Posterior cingulate gyrus (tissue), 11 donors: ENCODE measurements around the gene OR2V2.
A peak's percentile ranks its signal among the peaks of the same experiment; 100 is the strongest.

Experiments
- DNase-seq, 10 donors: peaks; one replicate each; pipeline versions ENCODE4 v3.0.0 to v3.0.0-alpha.2; 2020 to 2021; ENCODE audit warnings: mixed read lengths in 3 of 10
- intact Hi-C: fragments of 100-400 bp; cut with DNase I; formaldehyde crosslinking; loops from one replicate; pipeline ENCODE4 v1.15.1; 2023

Gene OR2V2

DNA sequence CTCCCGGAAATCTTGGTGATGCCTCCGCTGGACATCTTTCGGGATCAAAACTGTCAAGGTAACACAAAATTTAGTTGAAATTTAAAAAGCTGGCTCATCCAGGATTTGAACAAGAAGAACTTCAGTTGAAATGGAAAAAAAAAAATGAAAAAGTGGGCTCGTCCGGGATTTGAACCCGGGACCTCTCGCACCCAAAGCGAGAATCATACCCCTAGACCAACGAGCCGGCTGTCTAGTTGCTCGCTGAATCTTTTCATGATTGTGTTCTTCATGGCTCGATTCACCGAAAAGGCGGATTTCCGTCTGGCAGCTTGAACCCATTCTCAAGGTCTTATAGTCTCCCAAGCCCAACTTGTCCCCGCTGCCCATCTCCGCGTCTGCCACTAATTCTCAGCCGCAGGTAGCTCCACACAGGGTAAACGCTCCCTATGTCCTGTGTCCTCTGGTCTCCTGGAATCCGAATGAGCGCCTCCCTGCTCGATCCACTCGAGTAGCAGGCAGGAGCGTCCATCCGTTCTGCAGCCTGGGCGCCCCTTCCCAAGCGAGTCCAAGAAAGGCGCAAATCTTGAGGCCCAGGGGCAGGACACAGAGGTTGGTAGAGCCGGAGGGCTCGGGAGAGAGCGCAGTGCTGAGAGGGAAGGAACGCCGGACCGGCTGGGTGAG lies 41.4 kb downstream of the OR2V2 start:
- intact Hi-C loops = loop anchor here (1.0 to 10.0 kb wide), 4 partner anchors 34 to 404 kb away; partner anchors contain the start of genes TRIM41, TRIM52 and ZFP62
- DNase-seq = peak in 8 of 10 donors; percentile 54 to 95 (median 71)

DNA sequence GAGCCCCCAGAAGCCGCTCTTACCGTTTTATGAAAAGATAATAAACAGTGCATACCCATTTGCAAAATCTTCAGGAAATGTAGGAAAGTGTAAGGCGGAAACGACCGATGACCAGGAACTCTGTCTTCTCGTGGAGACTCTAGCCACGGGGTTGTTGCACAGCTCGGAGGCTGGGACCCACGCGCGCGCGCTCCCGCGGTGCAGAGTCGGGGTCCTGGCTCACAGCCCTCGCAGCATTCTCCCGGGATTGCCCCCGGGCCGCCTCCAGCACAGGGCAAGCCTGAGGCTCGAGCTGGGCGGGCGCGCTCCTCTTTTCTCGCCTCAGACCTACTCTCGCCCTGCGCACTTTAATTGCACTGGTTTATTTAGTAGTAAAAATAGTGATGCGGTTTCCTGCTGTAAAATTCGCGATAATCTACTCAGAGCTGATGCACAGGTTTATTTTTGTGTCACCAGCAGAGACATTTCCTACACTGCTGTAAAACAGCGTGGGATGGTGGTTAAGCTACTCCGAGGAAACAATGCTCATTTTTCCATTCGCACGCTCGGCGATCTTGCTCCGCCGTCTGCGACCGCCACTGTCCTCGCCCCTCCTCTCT lies 42.1 kb downstream of the OR2V2 start:
- intact Hi-C loops = loop anchor here (5.0 to 10.0 kb wide), 3 partner anchors 73 to 405 kb away; partner anchors contain the start of genes TRIM52 and ZFP62
- DNase-seq = peak in 6 of 10 donors; percentile 43 to 91 (median 49)

DNA sequence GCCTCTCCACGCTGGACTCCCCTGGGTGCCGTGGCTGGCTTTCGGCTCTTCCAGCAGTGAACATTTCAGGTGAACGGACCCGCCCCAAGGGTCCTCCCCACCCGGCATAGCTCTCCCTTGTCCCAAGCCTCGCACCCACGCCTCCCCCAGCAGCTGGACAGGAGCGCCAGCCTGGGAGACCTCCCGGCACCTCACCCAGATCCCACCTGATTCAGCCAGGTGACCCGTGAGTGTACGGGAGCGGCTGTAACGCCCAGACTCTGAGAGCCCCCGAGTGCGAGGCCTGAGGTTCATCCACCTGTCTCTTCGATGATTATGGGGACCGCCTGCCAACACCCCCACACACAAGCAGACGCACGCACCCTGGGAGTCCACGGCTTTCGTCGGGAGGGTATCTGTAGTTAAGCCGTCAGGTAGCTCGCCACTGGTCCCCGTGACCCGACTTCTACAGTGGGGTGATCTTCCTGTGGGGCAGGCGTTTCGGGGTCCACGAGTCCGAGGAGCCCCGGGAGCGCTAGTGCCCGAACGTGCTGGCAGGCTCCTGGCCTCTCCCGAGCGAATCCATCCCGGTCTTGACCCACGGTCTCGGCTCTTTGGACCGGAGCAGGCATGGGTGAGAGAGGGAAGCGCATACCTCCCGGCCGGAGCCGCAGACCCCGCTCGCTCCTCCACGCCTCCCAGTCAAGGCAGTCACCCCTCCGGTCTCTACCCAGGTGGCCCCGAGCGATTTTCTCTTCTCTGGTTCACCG lies 42.8 kb downstream of the OR2V2 start:
- intact Hi-C loops = loop anchor here (2.0 to 10.0 kb wide), 4 partner anchors 17 to 405 kb away; partner anchors contain the start of genes TRIM52 and ZFP62
- DNase-seq = peak in 4 of 10 donors; percentile 31 to 77 (median 34)

DNA sequence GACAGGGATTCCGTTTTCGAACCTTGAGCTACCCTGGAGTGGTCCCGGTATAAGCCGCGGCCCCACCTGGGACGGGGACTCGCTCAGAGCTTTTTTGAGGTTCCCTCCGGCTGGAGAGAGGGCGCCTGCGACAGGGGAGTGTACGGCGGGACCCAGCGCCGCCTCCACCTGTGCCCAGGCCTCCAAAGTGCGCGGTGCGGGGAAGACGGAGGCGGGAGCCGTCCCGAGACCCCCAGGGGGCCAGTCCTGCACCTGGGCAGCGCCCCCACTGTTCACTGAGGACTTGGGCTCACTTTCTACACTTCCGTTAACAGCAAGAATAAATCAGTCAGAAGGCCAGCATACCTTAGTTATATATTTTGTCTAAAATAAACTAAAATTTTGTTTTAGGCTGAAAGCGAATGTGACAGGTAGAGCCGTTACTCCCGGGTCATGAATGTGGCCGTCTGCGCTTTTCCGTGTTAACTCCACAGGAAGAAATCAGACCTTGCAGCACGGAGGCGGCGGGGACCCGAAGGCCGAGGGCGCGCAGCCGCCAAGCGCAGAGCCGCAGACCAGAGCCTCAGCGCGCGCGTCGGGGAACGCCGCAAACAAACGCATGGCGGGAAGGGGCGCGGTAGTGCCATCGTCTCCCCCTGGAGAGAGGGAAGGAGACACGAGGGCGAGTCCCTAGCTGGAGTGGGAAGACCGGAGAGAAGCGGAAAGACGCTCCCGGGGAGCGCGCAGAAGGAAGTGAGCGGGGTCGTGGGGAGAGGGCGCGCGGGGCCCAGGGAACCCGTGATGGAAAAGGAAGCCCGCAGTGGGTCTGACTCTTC lies 43.5 kb downstream of the OR2V2 start:
- intact Hi-C loops = loop anchor here (1.0 to 2.0 kb wide), 2 partner anchors 16 to 31 kb away; no protein-coding TSS in a partner anchor
- peak in 7 of 10 donors; percentile 36 to 89 (median 40) for DNase-seq

DNA sequence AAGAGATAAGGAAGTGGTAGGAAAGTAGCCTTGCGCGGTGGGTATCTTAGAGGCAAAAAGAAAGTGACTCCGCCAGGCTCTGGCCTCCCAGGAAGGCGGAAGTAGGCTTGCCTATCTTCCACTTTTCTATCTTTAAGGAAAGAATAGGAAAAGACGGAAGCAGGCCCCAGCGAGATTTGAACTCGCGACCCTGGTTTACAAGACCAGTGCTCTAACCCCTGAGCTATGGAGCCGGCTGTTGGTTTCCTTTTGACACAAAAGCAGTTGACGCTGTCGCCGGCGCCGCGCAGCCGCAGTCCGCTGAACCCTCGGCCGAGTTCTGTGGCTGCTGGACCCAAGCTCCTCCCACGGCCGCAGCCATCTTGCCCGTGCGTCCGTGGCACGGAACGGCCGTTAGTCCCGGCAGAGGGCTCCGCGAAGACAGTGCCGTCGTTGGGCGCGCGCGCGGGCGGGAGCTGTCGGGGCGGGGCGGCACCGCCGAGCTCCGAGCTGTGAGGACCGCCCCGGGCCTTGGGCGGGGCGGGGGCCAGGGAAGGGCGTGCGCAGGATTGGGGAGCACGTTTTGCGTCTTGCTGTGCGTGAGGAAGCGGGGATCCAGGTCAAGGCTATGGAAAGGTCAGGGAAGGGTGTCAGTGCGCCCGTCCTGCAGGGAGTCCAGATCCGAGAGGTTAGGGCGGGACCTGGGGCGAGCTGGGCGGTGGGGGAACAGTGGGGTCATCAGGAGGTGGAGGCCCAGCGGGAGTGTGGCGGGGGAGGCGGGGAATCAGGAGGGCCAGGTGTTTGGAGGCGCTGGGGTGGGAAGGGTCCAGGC lies 44.3 kb downstream of the OR2V2 start:
- intact Hi-C loops = loop anchor here (1.0 to 2.0 kb wide), 2 partner anchors 15 to 31 kb away; no protein-coding TSS in a partner anchor
- DNase-seq = peak; percentile 91 to 99 (median 94)

DNA sequence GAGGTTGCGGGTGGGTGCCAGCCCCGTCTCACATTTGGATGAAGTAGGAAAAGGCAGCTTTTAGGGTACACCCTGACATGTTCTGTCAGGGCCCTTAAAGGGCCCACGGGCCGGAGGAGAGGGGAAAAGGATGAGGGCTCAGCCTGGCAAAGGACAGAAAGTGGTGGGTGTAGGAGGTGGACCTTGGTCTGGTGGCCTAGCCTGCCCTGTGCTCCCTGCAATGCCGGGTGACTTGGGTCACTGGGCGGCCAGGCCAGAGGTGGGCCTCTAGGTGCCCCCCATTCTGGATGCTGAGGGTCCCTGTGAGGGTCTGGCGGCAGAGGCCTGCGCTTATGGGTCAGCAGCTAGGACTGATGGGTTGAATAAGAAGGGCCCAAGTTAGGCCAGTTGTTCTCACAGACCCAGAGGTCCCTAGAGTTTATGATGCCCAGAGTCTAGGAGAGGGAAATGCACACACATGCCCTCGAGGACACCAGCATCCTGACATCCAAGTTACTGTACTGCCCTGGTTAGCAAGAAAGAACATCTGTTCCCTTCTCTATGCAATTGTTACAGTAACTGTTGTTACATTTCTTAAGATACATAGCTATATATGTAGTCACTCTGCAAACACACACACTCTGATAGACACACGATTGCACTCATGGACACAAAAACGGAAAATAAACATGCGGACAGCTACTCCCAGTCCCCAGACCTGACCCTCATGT lies 45.1 kb downstream of the OR2V2 start:
- no peak for DNase-seq
- intact Hi-C loops = no loop called here

DNA sequence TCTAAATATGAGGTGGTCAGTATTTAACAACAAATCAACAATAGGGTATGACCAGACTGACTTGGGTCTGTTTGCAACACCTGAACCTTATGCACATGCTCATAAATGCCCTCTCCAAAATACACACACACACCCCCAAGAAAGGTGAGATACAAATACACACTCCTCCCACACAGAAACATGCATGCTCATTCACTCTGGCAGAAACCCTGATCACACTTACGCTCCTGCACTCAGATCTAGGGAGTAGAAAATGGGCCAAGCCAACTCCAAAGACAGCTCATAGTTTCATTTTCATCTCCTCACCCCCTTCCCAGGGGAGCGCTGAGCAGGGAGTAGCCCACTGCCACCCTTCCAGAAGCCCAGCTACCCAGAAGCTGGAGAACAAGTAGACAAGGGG lies 46.3 kb downstream of the OR2V2 start:
- intact Hi-C loops = no loop called here
- DNase-seq = peak in 1 of 10 donors; percentile 48

DNA sequence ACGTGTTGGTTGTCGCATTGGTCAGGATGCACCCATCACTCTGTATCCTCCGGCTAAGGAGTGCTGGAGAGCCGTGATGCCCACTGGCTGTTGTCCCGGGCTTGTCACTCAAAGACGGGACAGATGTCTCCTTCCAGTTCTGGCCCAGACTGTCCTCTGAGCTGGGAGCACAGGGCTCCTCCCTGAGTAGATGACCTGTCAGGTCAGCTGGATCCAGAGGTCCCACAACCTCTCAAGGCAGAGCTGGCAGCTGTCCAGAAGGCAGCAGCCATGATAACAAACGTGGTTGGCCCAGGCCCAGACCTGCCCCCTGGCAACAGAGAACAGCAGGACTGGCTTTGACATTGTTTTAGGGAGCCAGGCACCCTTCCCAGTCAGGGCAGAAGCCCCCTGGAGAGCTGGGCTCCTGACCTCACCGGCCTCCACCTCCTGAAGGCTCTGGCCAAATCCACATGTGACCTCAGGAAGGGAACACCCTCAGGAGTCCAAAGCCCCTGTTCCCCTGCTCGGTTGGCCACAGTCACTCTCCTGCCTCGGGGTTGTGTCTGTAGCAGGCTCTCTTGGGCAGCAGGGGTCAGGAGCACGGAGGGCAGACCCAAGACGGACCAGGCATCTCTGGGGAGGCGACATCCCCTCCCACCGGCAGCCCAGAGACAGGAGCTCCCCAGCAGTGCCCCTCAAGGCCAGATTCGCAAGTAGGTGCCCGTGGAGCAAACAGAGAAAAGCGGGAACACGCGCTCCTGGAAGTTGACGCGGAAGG lies 47.3 kb downstream of the OR2V2 start:
- intact Hi-C loops = no loop called here
- peak in 1 of 10 donors; percentile 69 for DNase-seq

DNA sequence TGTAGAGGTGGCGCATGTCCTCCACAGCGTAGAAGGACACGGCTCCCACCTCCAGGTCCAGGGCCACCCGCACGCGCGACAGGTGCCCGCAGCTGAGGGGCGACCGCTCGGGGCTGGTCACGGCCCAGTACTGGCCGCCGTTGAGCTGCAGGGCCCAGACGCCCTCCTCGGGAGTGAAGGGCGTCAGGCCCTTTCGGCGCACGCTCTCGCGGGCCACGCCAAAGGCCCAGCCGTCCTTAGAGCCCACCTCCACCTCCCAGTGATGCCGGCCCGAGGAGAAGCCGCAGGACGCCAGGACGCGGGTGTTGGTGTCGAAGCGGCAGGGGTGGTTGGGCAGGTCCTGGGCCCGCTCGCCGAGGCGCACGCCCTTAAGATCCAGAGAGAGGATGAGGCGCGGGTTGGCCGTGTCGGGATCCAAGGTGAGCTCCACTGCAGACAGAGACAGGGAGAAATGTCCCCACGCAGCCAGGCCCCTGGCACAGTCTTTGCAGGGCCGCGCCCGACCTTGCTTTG lies 47.9 kb downstream of the OR2V2 start:
- peak in 1 of 10 donors; percentile 82 for DNase-seq
- intact Hi-C loops = no loop called here

DNA sequence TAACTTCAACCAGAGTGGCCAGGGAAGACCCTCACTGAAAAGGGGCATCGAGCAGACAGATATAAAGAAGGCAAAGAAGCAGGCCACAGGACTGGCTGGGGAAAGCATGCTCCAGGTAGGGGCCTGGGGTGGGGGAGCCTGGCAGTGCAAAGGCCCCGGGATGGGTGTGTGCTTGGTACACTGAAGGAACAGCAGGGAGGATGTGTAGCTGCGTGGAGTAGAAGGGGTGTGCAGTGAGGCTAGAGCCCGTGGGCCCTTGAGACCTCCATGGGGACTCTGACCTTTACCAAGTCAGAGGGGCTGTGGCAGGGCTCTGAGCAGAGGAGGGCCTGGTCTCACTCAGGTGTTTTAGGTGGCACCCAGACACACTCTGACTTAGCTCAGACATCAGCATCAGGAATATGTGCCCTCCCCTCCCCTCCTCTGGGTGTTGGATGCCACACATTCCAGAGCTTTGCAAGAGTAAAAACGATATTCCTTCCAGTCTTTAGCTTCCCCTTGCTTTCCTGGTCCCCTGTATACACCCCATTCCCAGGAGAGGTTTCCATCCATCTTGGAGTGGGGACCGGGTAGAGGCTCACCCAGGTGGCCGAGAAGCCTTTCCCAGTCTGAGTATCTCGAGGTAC lies 50.1 kb downstream of the OR2V2 start:
- intact Hi-C loops = no loop called here
- DNase-seq = peak in 1 of 10 donors; percentile 69

DNA sequence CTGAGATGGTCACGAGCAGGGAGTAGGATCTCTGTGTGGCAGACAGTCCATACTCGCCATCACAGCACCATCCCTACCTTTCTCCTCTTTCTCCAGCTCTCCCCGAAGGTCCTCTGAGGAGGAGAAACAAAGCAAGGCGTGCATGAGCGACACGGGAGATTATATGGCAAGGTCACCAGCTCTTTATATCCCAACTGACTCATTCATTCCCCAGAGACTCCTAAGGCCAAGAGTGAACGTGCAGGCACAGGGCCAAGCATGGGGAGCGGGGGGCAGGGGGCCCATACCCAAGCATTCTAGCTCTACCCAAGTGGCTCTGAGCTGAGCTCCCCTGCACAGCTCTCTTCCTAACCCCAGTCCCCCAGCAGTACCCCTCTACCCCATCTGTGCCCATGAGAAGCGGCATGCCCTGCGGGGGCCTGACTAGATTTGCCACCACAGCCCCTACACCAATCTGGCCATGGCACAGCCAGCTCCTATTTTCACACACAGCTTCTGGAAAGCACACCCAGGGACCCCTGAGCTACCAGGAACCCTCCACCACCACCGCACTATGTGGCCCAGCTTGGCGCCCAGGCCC lies 50.8 kb downstream of the OR2V2 start:
- peak in 1 of 10 donors; percentile 19 for DNase-seq
- intact Hi-C loops = no loop called here

DNA sequence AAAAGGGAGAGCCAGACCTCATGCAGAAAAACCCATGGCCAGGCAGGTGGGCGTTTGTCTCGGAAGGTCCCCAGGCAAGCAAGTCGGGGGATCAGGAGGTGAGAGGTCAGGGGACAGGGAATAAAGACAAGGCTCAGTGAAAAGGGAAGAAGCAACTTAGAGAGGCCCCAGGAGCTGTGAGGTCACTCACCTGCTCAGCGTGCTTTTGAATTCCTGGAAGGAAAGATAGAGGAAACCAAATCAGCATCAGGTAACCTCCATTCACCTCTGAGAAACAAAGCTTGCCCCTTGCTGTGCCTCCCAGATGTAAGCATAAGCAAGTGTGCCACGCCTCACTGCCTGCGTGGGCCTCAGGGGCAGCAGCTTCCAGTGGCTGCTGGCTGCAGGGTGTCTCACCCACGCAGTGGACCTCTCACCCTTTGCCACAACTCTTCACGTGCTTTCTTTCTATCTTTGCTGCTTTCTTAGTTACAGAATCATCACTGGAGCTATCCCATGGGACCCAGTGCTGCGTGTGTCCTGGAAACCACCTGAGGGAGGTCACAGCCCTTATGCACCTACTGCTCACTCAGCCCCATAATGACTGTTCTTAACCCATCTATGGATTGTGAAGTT lies 51.6 kb downstream of the OR2V2 start:
- intact Hi-C loops = no loop called here
- DNase-seq = peak in 1 of 10 donors; percentile 26

DNA sequence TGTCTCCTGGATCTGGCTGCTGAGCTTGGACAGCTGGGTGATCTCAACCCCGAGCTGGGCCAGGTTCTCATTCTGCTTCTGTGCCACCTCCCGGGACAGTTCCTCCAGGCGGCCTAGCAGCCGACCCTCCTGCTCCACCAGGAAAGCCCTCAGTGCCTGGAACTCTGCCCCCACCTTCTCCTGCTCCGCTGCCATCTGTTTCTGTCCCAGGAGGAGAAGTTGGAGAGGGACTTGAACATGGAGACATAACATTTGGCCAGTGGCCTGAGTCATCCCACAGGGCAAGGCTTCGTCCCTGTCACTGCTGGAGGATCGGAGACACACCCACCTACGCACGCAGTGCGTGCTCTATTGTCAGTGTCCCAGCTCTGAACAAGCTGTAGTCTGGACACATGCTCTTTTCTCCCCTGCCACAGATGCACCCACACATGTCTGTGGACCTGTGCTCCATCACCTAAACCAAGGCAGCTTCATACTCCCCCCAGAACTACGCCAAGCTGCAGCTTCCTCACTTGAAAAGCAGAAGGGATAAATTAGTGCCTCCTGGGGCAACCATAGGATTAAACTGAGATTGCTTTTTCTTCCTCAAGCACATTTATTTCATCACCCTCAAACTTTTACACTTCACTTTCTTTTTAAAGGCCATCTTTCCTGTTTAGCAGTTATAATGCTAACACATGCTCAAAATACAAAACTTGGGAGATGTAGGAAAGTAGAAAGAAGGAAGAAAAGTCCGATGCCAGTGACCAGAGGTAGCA lies 52.7 kb downstream of the OR2V2 start:
- intact Hi-C loops = no loop called here
- DNase-seq = peak in 1 of 10 donors; percentile 61

DNA sequence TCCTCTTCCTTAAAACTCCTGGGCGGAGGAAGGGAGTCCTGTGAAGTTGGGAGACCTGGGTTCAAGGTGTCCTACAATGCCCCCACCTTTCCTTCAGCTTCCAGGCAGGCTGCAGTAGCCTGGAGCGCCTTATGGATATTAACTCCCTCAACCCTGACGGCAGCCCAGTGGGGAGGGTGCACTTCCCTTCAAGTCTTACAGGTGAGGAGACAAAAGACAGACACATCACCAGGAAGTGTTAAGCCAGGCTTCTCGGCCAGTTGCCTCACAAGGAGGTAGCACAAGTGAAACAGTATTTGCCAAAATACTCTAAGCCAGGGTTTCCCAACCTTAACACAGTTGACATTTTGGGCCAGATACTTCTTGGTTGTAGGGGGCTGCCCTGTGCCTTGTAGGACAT lies 53.4 kb downstream of the OR2V2 start:
- peak in 1 of 10 donors; percentile 43 for DNase-seq
- intact Hi-C loops = no loop called here

DNA sequence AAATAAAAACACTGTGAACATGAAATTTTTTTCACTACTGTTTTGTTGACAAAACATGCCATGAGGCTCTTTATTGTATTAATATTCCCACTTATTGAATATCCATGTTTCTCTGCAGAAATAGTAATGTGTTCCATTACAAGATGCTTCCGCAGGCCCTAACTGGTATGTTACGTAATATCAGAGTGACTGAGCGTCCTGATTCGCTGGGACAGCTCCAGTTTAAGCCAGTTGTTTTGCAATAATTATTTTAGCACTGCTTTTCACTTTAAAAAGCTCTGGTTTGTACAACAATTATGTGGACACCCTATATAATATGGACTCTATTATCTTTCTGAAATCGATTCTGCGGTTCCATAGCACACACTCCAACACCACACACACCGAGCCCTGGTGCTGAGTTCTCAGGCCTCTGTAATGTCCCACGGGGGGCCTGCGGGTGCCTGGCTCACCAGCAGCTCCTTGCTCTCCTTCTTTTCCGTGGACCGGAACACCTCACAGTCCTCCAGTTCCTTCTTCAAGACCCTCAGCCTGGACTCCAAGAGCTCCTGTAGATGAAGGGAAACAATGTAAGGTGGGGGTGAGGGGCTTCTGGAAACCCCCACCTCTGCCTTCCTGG lies 55.8 kb downstream of the OR2V2 start:
- DNase-seq = peak in 1 of 10 donors; percentile 57
- intact Hi-C loops = no loop called here
